Femur (tissue), 1 donor: Measurements from ENCODE around the gene GRAMD1A.
"Not testable (repeated sequence)": the region's sequence is repeated elsewhere in the genome, so short reads cannot be mapped to it uniquely, and the experiment has no call there.

Source experiments
- DNase-seq: peaks from one replicate; pipeline ENCODE4 v3.0.0-alpha.2; 2017

GRAMD1A gene

GRCh38 chr19:34979819-34980640 lies 20.1 kb upstream of the GRAMD1A start:
- DNase-seq = no peak

- DNase-seq = no peak
Measured at GRCh38 chr19:34982275-34982674, 17.8 kb upstream of the GRAMD1A start.

GRCh38 chr19:34983786-34984185 lies 16.3 kb upstream of the GRAMD1A start:
- no peak for DNase-seq

GRCh38 chr19:34984287-34984686 lies 15.8 kb upstream of the GRAMD1A start:
- DNase-seq = no peak

GRCh38 chr19:34985249-34986022 lies 14.7 kb upstream of the GRAMD1A start:
- DNase-seq = peak; percentile 82

GRCh38 chr19:34988119-34988518 lies 12.0 kb upstream of the GRAMD1A start:
- no peak for DNase-seq

GRCh38 chr19:34989298-34989697 lies 10.8 kb upstream of the GRAMD1A start:
- DNase-seq = no peak

- DNase-seq = no peak
Measured at GRCh38 chr19:34990578-34991192, 9.4 kb upstream of the GRAMD1A start.

- DNase-seq = no peak
Measured at GRCh38 chr19:34991542-34992333, 8.4 kb upstream of the GRAMD1A start.

- not testable (repeated sequence) for DNase-seq
Measured at GRCh38 chr19:34992582-34992981, 7.5 kb upstream of the GRAMD1A start.

GRCh38 chr19:34994286-34994642 lies 5.9 kb upstream of the GRAMD1A start:
- no peak for DNase-seq

GRCh38 chr19:34994643-34995541 lies 5.2 kb upstream of the GRAMD1A start:
- DNase-seq = no peak

GRCh38 chr19:34995551-34995950 lies 4.6 kb upstream of the GRAMD1A start:
- no peak for DNase-seq

GRCh38 chr19:34997071-34997617 lies 3.0 kb upstream of the GRAMD1A start:
- no peak for DNase-seq

- DNase-seq = not testable (repeated sequence)
Measured at GRCh38 chr19:34998224-34998623, 1.9 kb upstream of the GRAMD1A start.

- DNase-seq = no peak
Measured at GRCh38 chr19:34998777-34999497, 1.2 kb upstream of the GRAMD1A start.

GRCh38 chr19:35000338-35000646 lies 169 bp downstream of the GRAMD1A start:
- no peak for DNase-seq

- DNase-seq = peak; percentile 71
Measured at GRCh38 chr19:35000647-35001501, 751 bp downstream of the GRAMD1A start.

- DNase-seq = no peak
Measured at GRCh38 chr19:35002037-35002535, 2.0 kb downstream of the GRAMD1A start.
